Activated CD8-positive, alpha-beta T cell treated with anti-CD3 and anti-CD28 coated beads for 36 hours (primary cell): Measurements from ENCODE around the gene POU5F2. TPM values are rescaled to one million over a fixed set of nuclear protein-coding genes. Genes with fewer than 3 reads are reported as not detected.

ENCODE experiments used
- ATAC-seq: fragments of 200-7000 bp; cut with Tn5 transposase; one replicate; pipeline ENCODE4 v1.10.0; 2021; ENCODE audit warnings: mild to moderate bottlenecking, moderate library complexity
- CTCF ChIA-PET: fragments of 350-600 bp; sonication (Branson Sonifier 250); formaldehyde crosslinking; loops from one replicate; lab custom pipeline; 2021; ENCODE audit warnings: antibody characterized with exemption; lab: Charles Lee
- POLR2A ChIA-PET: fragments of 350-600 bp; sonication (Branson Sonifier 250); formaldehyde crosslinking; loops from one replicate; lab custom pipeline; 2021; ENCODE audit warnings: antibody characterized with exemption; lab: Charles Lee
- DNase-seq: peaks from one replicate; pipeline ENCODE4 v3.0.0-alpha.2; 2020
- H3K27ac Mint-ChIP-seq: one replicate; pipeline ENCODE4 v1.8.0; 2021; ENCODE audit warnings: mild to moderate bottlenecking, mixed read lengths
- H3K27me3 Mint-ChIP-seq: one replicate; pipeline ENCODE4 v1.8.0; 2021; ENCODE audit warnings: mixed read lengths
- H3K36me3 Mint-ChIP-seq: one replicate; pipeline ENCODE4 v1.8.0; 2021; ENCODE audit warnings: low read depth, mixed read lengths
- H3K4me1 Mint-ChIP-seq: one replicate; pipeline ENCODE4 v1.8.0; 2021; ENCODE audit warnings: low read depth, mixed read lengths
- H3K4me3 Mint-ChIP-seq: one replicate; pipeline ENCODE4 v1.8.0; 2021; ENCODE audit warnings: mild to moderate bottlenecking, moderate library complexity, mixed read lengths
- H3K9me3 Mint-ChIP-seq: one replicate; pipeline ENCODE4 v1.8.0; 2021; ENCODE audit warnings: mixed read lengths
- intact Hi-C: fragments of 100-400 bp; cut with micrococcal nuclease; formaldehyde crosslinking; loops from one replicate; pipeline ENCODE4 v1.10.0; 2022
- total RNA-seq, 2 experiments: library from RNA; stranded (reverse); gene quantifications; one replicate each; pipeline ENCODE4 v1.2.3, GENCODE V29; 2021
- TF ChIP-seq, protein P1 (sequence below): fragments of 200-600 bp; IDR thresholded peaks from one replicate; pipeline ENCODE4 v1.8.0; 2022; ENCODE audit warnings: antibody characterized with exemption, mild to moderate bottlenecking

POU5F2 gene
- total RNA-seq, 2 experiments from 2014 or later, result 0.45 to 0.51 TPM

DNA sequence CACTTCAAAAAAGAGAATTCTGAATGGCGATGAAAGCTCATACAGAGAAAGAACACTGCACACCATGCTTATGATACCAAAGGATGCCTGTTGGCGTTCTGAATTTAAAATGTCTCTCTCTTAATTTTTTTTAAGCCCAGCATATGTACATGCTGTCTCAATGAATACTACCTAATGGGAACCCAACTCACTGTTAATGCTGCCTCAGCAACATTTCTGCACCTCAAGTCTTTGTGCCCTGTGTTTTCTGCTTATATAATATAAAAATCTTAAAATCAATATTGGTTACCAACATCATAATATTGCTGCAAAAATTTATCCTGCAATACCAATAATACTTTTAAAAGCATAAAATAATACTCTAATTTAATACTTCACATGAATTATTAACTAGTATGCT, 44.1 kb upstream of the POU5F2 start:
- peaks cover 8% of the 10 kb centered on the region for H3K36me3 Mint-ChIP-seq
- H3K4me1 Mint-ChIP-seq, result no peaks in the 10 kb centered on the region
- no peaks in the 10 kb centered on the region for H3K9me3 Mint-ChIP-seq
- ATAC-seq (no peak), DNase-seq (no peak)
- H3K27me3 Mint-ChIP-seq, result no peaks in the 10 kb centered on the region
- H3K27ac Mint-ChIP-seq, result no peak overlapping the region
- intact Hi-C loops, result no loop called here
- H3K4me3 Mint-ChIP-seq, result no peak overlapping the region
- ChIA-PET CTCF (interaction anchor here (3.3 kb wide), 1 partner anchor 15 kb away, joined by 22 read pairs; no protein-coding TSS in a partner anchor), POLR2A (no interaction called here)
- TF ChIP-seq, protein P1, sequence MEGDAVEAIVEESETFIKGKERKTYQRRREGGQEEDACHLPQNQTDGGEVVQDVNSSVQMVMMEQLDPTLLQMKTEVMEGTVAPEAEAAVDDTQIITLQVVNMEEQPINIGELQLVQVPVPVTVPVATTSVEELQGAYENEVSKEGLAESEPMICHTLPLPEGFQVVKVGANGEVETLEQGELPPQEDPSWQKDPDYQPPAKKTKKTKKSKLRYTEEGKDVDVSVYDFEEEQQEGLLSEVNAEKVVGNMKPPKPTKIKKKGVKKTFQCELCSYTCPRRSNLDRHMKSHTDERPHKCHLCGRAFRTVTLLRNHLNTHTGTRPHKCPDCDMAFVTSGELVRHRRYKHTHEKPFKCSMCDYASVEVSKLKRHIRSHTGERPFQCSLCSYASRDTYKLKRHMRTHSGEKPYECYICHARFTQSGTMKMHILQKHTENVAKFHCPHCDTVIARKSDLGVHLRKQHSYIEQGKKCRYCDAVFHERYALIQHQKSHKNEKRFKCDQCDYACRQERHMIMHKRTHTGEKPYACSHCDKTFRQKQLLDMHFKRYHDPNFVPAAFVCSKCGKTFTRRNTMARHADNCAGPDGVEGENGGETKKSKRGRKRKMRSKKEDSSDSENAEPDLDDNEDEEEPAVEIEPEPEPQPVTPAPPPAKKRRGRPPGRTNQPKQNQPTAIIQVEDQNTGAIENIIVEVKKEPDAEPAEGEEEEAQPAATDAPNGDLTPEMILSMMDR, result no peak

DNA sequence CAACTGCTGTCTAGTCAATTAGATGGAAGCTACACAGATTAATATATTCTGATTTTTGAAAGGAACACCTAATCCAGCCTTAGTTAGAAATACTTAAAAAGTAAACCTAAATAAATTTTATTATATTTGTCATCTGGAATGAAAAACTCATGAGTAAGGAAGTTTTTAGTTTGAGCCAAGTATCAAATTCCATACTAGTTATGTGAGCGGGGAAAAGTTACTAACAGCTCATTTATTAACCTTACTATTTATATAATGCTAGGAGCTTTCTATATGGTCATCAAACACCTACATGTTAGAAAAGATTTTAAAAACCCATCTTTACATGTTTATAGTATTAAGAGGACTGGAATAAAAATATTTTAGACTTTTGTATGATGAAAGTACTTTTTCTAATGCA, 41.6 kb upstream of the POU5F2 start:
- intact Hi-C loops, result no loop called here

DNA sequence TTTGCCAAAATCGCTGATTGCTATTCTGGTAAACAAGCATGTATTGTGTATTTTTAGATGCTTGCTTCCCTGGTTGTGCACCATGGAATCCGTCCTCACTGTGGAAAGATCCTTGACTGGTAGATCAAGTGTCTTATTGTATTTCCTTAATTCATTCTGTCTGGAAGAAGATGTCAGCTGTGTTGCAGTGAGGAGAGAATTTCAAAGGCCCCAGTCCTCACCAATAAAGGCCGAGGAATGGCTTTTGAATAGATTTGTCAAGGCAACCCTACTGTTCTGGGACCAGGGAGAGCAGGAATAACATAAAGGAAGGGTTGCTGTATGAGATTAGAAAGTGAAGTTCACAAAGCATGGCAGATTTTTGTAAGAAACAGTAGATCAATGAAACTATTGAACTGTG, 36.2 kb upstream of the POU5F2 start:
- ChIA-PET POLR2A (interaction anchor here (1.0 kb wide), 1 partner anchor 86 kb away, joined by 3 read pairs; no protein-coding TSS in a partner anchor), CTCF (no interaction called here)
- intact Hi-C loops, result no loop called here
- Mint-ChIP-seq H3K9me3 (peaks cover 3% of the 10 kb centered on the region), H3K27me3 (no peaks in the 10 kb centered on the region), H3K4me1 (no peaks in the 10 kb centered on the region), H3K27ac (no peak overlapping the region), H3K4me3 (no peak overlapping the region), H3K36me3 (peaks cover 37% of the 10 kb centered on the region)
- ATAC-seq (no peak), DNase-seq (no peak)
- TF ChIP-seq, protein P1, result no peak

More for the DNA sequence above, 41.6 kb upstream of the POU5F2 start:
- no peaks in the 10 kb centered on the region for H3K9me3 Mint-ChIP-seq
- peaks cover 8% of the 10 kb centered on the region for H3K36me3 Mint-ChIP-seq
- DNase-seq (no peak), ATAC-seq (no peak)
- H3K27me3 Mint-ChIP-seq, result no peaks in the 10 kb centered on the region
- TF ChIP-seq, protein P1, result no peak
- no peak overlapping the region for H3K27ac Mint-ChIP-seq
- ChIA-PET POLR2A (no interaction called here), CTCF (interaction anchor here (3.3 kb wide), 1 partner anchor 18 kb away, joined by 22 read pairs; no protein-coding TSS in a partner anchor)
- no peak overlapping the region for H3K4me3 Mint-ChIP-seq
- H3K4me1 Mint-ChIP-seq, result no peaks in the 10 kb centered on the region

DNA sequence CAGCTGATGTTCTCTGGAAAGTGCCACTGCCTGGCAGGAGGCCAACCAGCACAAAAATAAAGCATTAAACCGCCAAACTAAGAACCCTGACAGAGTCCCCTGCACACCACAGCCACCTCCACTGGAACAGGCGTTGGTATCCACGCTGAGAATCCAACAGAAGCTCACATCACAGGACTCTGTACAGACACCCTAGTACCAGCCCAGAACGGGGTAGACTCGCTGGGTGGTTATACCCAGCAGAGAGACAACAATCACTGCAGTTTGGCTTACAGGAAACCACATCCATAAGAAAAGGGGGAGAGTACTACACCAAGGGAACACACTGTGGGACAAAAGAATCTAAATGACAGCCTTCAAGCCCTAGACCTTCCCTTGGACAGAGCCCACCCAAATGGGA, 15.0 kb upstream of the POU5F2 start:
- peaks cover 15% of the 10 kb centered on the region for H3K9me3 Mint-ChIP-seq
- no peak overlapping the region for H3K4me3 Mint-ChIP-seq
- no peak for DNase-seq
- no peak overlapping the region for H3K27ac Mint-ChIP-seq
- CTCF ChIA-PET, result no interaction called here
- H3K36me3 Mint-ChIP-seq, result peaks cover 36% of the 10 kb centered on the region
- H3K27me3 Mint-ChIP-seq, result no peaks in the 10 kb centered on the region
- ATAC-seq, result no peak
- peaks cover 11% of the 10 kb centered on the region for H3K4me1 Mint-ChIP-seq
- intact Hi-C loops, result no loop called here
- POLR2A ChIA-PET, result interaction anchor here (1.1 kb wide), 1 partner anchor 82 kb away, joined by 3 read pairs; no protein-coding TSS in a partner anchor
- TF ChIP-seq, protein P1, result no peak

DNA sequence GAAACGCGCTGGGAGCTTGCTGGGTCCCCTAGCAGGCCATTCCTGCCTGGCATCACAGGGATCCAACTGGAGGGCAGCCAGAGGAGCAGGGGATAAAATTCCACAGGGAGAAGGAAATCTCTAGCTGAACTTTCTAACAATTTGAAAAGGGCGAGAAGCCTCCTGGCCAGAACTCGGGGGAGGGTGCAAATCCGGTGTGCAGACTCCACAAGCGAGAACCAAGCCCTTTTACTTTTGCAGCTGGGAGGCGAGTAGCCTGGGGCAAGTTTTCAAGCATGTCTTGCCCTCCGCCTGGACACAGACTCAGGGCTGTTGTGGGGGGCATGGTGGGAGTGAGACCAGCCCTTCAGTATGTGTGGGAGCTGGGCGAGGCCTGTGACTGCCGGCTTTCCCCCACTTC, 14.3 kb upstream of the POU5F2 start:
- no peaks in the 10 kb centered on the region for H3K27me3 Mint-ChIP-seq
- TF ChIP-seq, protein P1, result no peak
- H3K4me3 Mint-ChIP-seq, result no peak overlapping the region
- H3K9me3 Mint-ChIP-seq, result peaks cover 12% of the 10 kb centered on the region
- H3K27ac Mint-ChIP-seq, result no peak overlapping the region
- peaks cover 31% of the 10 kb centered on the region for H3K36me3 Mint-ChIP-seq
- ATAC-seq (no peak), DNase-seq (no peak)
- intact Hi-C loops, result no loop called here
- CTCF ChIA-PET, result no interaction called here
- H3K4me1 Mint-ChIP-seq, result peaks cover 11% of the 10 kb centered on the region
- POLR2A ChIA-PET, result interaction anchor here (1.1 kb wide), 1 partner anchor 82 kb away, joined by 3 read pairs; no protein-coding TSS in a partner anchor
